Panc1 (cell line): ENCODE results near the gene PRPS2. TPM values are rescaled to one million over a fixed set of nuclear protein-coding genes. Genes with fewer than 3 reads are reported as not detected.

Source experiments
- ATAC-seq: fragments of 200-7000 bp; cut with Tn5 transposase; 2 replicates; pipeline ENCODE4 v1.9.1; 2020; ENCODE audit warnings: mild to moderate bottlenecking, moderate library complexity
- BruUV-seq: library from RNA; stranded (reverse); fragments of 400-500 nt; replicated peaks from 2 replicates; lab custom pipeline; 2021; lab: Mats Ljungman, UMichigan
- CTCF ChIA-PET: fragments of 300-600 bp; sonication (Branson Sonifier 250); formaldehyde crosslinking; loops from one replicate; lab custom pipeline; 2022; ENCODE audit warnings: antibody characterized with exemption; lab: Charles Lee
- POLR2A ChIA-PET: fragments of 300-600 bp; sonication (Branson Sonifier 250); formaldehyde crosslinking; loops from one replicate; lab custom pipeline; 2022; ENCODE audit warnings: antibody characterized with exemption; lab: Charles Lee
- DNase-seq: peaks from one replicate; pipeline ENCODE4 v3.0.0-alpha.2; 2010; ENCODE audit warnings: low read depth, low spot score
- H3K27ac ChIP-seq: 2 replicates; pipeline ENCODE4 v1.5.1; 2011; ENCODE audit warnings: mild to moderate bottlenecking, low read length, inconsistent platforms
- H3K27me3 ChIP-seq: fragments of 200-500 bp; sonication (Bioruptor generic); 2 replicates; pipeline ENCODE4 v1.6.0; 2014; ENCODE audit warnings: low read length, inconsistent platforms; ENCODE audit not compliant: control insufficient read depth, insufficient read depth
- H3K36me3 ChIP-seq: fragments of 200-500 bp; sonication (Bioruptor generic); 2 replicates; pipeline ENCODE4 v1.5.1; 2014; ENCODE audit warnings: inconsistent platforms, mild to moderate bottlenecking, low read length, moderate library complexity; ENCODE audit not compliant: control insufficient read depth, insufficient read depth
- H3K4me1 ChIP-seq: 2 replicates; pipeline ENCODE4 v1.5.1; 2011; ENCODE audit warnings: inconsistent platforms, mild to moderate bottlenecking, low read length, moderate library complexity; ENCODE audit not compliant: control insufficient read depth, insufficient read depth
- H3K4me3 ChIP-seq, 2 experiments: 2 replicates each; pipeline ENCODE4 v1.5.1; 2011 to 2012; ENCODE audit warnings: low read depth in 2 of 2, low read length in 2 of 2, mild to moderate bottlenecking in 2 of 2, inconsistent platforms in 1 of 2, moderate library complexity in 1 of 2
- H3K9me3 ChIP-seq: fragments of 200-500 bp; sonication (Bioruptor generic); 2 replicates; pipeline ENCODE4 v1.5.1; 2014; ENCODE audit warnings: low read depth, mild to moderate bottlenecking, inconsistent platforms, low read length, moderate library complexity; ENCODE audit not compliant: control insufficient read depth, insufficient read depth
- POLR2AphosphoS5 ChIP-seq: IDR thresholded peaks from 2 replicates; pipeline ENCODE4 v1.6.1; 2012; ENCODE audit warnings: mild to moderate bottlenecking, low read depth, low read length, moderate library complexity
- REST ChIP-seq, 2 experiments: IDR thresholded peaks; 2 replicates each; pipeline ENCODE4 v1.6.1; 2011 to 2012; ENCODE audit warnings: low read depth in 2 of 2, control low read depth in 1 of 2, low read length in 1 of 2, mild to moderate bottlenecking in 1 of 2, moderate library complexity in 1 of 2; ENCODE audit not compliant: insufficient read depth in 1 of 2
- SIN3A ChIP-seq: IDR thresholded peaks from 2 replicates; pipeline ENCODE4 v1.6.1; 2012; ENCODE audit warnings: low read depth, mild to moderate bottlenecking, low read length, moderate library complexity, borderline replicate concordance; ENCODE audit not compliant: insufficient read depth
- TCF7L2 ChIP-seq: IDR thresholded peaks from 2 replicates; pipeline ENCODE4 v1.6.1; 2011; ENCODE audit warnings: mild to moderate bottlenecking, low read depth, low read length, inconsistent platforms
- in situ Hi-C: cut with HindIII; loops from 2 replicates; pipeline ENCODE4 v1.10.0; 2016; ENCODE audit warnings: low sequenced_read_pairs, low pct_unique_long_range_greater_than_20kb
- intact Hi-C: fragments of 100-400 bp; cut with micrococcal nuclease; formaldehyde crosslinking; loops from one replicate; pipeline ENCODE4 v1.10.0; 2022; ENCODE audit not compliant: unreplicated experiment
- total RNA-seq: library from RNA; stranded (reverse); gene quantifications from one replicate; pipeline ENCODE4 v1.2.1, GENCODE V29; 2021; ENCODE audit not compliant: unreplicated experiment
- TF ChIP-seq, protein P1 (sequence below): fragments of 450-650 bp; IDR thresholded peaks from 2 replicates; pipeline ENCODE4 v1.5.1; 2017; ENCODE audit warnings: mild to moderate bottlenecking

The PRPS2 gene
- total RNA-seq, 1 experiment from 2014 or later, result 28.4 TPM

- no peaks in the 10 kb centered on the region for H3K4me1 ChIP-seq
- TF ChIP-seq REST (IDR thresholded peaks at IDR 0.05; ENCODE audit: insufficient read depth in 1 of 2, low read depth in 2 of 2, low read length in 1 of 2) (no peak), SIN3A (no peak)
- no peaks in the 10 kb centered on the region for H3K27me3 ChIP-seq
- H3K27ac ChIP-seq, result no peak overlapping the region
- BruUV-seq, result no TSS peak
- ATAC-seq, result no peak
- intact Hi-C loops (no loop called here), in situ Hi-C loops (no loop called here)
- no peaks in the 10 kb centered on the region for H3K36me3 ChIP-seq
- no peaks in the 10 kb centered on the region for H3K9me3 ChIP-seq
- POLR2A ChIA-PET, result no interaction called here
- no peak for DNase-seq
- CTCF ChIA-PET, result interaction anchor here (0.6 to 0.8 kb wide), 2 partner anchors 22 to 500 kb away, joined by 3 read pairs; no protein-coding TSS in a partner anchor
- peak overlapping the region in 1 of 2 experiments; percentile 59; a peak in 1 of 4 replicates for H3K4me3 ChIP-seq
Measured at GRCh38 chrX:12792711-12793110, 1.5 kb downstream of the PRPS2 start.

- no TSS peak for BruUV-seq
- POLR2A ChIA-PET, result no interaction called here
Measured at GRCh38 chrX:12794654-12795053, 3.4 kb downstream of the PRPS2 start.

More at GRCh38 chrX:12794654-12795053, 3.4 kb downstream of the PRPS2 start:
- Histone ChIP-seq H3K27me3 (no peaks in the 10 kb centered on the region), H3K36me3 (no peaks in the 10 kb centered on the region), H3K27ac (no peak overlapping the region), H3K9me3 (no peaks in the 10 kb centered on the region), H3K4me3 (no peak overlapping the region), H3K4me1 (no peaks in the 10 kb centered on the region)
- CTCF ChIA-PET, result no interaction called here
- intact Hi-C loops, result no loop called here
- DNase-seq, result no peak
- in situ Hi-C loops, result no loop called here
- no peak for TF ChIP-seq REST (IDR thresholded peaks at IDR 0.05; ENCODE audit: insufficient read depth in 1 of 2, low read depth in 2 of 2, low read length in 1 of 2)
- TF ChIP-seq TCF7L2, result no peak
- TF ChIP-seq, protein P1, sequence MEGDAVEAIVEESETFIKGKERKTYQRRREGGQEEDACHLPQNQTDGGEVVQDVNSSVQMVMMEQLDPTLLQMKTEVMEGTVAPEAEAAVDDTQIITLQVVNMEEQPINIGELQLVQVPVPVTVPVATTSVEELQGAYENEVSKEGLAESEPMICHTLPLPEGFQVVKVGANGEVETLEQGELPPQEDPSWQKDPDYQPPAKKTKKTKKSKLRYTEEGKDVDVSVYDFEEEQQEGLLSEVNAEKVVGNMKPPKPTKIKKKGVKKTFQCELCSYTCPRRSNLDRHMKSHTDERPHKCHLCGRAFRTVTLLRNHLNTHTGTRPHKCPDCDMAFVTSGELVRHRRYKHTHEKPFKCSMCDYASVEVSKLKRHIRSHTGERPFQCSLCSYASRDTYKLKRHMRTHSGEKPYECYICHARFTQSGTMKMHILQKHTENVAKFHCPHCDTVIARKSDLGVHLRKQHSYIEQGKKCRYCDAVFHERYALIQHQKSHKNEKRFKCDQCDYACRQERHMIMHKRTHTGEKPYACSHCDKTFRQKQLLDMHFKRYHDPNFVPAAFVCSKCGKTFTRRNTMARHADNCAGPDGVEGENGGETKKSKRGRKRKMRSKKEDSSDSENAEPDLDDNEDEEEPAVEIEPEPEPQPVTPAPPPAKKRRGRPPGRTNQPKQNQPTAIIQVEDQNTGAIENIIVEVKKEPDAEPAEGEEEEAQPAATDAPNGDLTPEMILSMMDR, result no peak
- no peak for TF ChIP-seq SIN3A
- no peak for TF ChIP-seq POLR2AphosphoS5
- ATAC-seq, result no peak
